BE2C (cell line): ENCODE measurements around the gene GPRIN1.
"Not testable (repeated sequence)": the region's sequence is repeated elsewhere in the genome, so short reads cannot be mapped to it uniquely, and the experiment has no call there.

Source experiments
- DNase-seq: peaks from one replicate; pipeline ENCODE4 v3.0.0-alpha.2; 2020
- H3K27me3 ChIP-seq: fragments of 250-450 bp; sonication (Bioruptor Pico); 2 replicates; pipeline ENCODE4 v1.5.1; 2020; ENCODE audit warnings: mild to moderate bottlenecking
- H3K36me3 ChIP-seq: fragments of 250-450 bp; sonication (Bioruptor Pico); 2 replicates; pipeline ENCODE4 v1.5.1; 2020; ENCODE audit warnings: mild to moderate bottlenecking
- H3K4me1 ChIP-seq: fragments of 250-450 bp; sonication (Bioruptor Pico); 2 replicates; pipeline ENCODE4 v1.5.1; 2020
- H3K4me3 ChIP-seq: 2 replicates; pipeline ENCODE4 v1.5.1; 2011; ENCODE audit warnings: low read depth, low read length
- H3K9me3 ChIP-seq: fragments of 250-450 bp; sonication (Bioruptor Pico); 2 replicates; pipeline ENCODE4 v1.5.1; 2020
- CTCF ChIP-seq: IDR thresholded peaks from 2 replicates; pipeline ENCODE4 v1.5.1; 2012; ENCODE audit warnings: mild to moderate bottlenecking, low read depth, low read length

Gene GPRIN1

GRCh38 chr5:176595386-176595943 is 14.5 kb downstream of the GPRIN1 start:
- Histone ChIP-seq H3K4me3 (no peak overlapping the region), H3K4me1 (no peaks in the 10 kb centered on the region), H3K27me3 (no peaks in the 10 kb centered on the region), H3K9me3 (no peaks in the 10 kb centered on the region), H3K36me3 (peaks cover 23% of the 10 kb centered on the region)
- no peak for DNase-seq
- TF ChIP-seq CTCF, result no peak

GRCh38 chr5:176594554-176594953 is 15.4 kb downstream of the GPRIN1 start:
- TF ChIP-seq CTCF, result no peak
- no peaks in the 10 kb centered on the region for H3K27me3 ChIP-seq

GRCh38 chr5:176593273-176593869 is 16.6 kb downstream of the GPRIN1 start:
- no peaks in the 10 kb centered on the region for H3K9me3 ChIP-seq
- H3K4me3 ChIP-seq, result no peak overlapping the region
- TF ChIP-seq CTCF, result no peak; the same call in 1 of the 2 replicates
- DNase-seq, result no peak
- H3K27me3 ChIP-seq, result no peaks in the 10 kb centered on the region
- H3K4me1 ChIP-seq, result no peaks in the 10 kb centered on the region
- peaks cover 10% of the 10 kb centered on the region for H3K36me3 ChIP-seq

More at GRCh38 chr5:176594554-176594953, 15.4 kb downstream of the GPRIN1 start:
- no peak for DNase-seq
- Histone ChIP-seq H3K4me1 (no peaks in the 10 kb centered on the region), H3K9me3 (no peaks in the 10 kb centered on the region), H3K36me3 (peaks cover 21% of the 10 kb centered on the region), H3K4me3 (no peak overlapping the region)

- Histone ChIP-seq H3K36me3 (peaks cover 2% of the 10 kb centered on the region; the same call in 1 of the 2 replicates), H3K4me1 (no peaks in the 10 kb centered on the region), H3K4me3 (no peak overlapping the region), H3K9me3 (no peaks in the 10 kb centered on the region), H3K27me3 (no peaks in the 10 kb centered on the region)
- no peak for DNase-seq
- no peak for TF ChIP-seq CTCF
Observed at GRCh38 chr5:176592573-176592972, 17.4 kb downstream of the GPRIN1 start.

- H3K4me3 ChIP-seq, H3K4me1 ChIP-seq, H3K36me3 ChIP-seq, H3K27me3 ChIP-seq, DNase-seq, H3K9me3 ChIP-seq: not testable (repeated sequence)
Observed at GRCh38 chr5:176591667-176592066, 18.3 kb downstream of the GPRIN1 start.

GRCh38 chr5:176590035-176590717 is 19.8 kb downstream of the GPRIN1 start:
- DNase-seq, result no peak
- no peak for TF ChIP-seq CTCF
- Histone ChIP-seq H3K4me3 (no peak overlapping the region), H3K36me3 (no peaks in the 10 kb centered on the region; the same call in 1 of the 2 replicates), H3K4me1 (no peaks in the 10 kb centered on the region), H3K27me3 (no peaks in the 10 kb centered on the region), H3K9me3 (no peaks in the 10 kb centered on the region)
